H1 (cell line): Measurements from ENCODE around the gene UGT2B17. TPM values are rescaled to one million over a fixed set of nuclear protein-coding genes. Genes with fewer than 3 reads are reported as not detected.

ENCODE experiments used
- CTCF ChIA-PET: fragments of 300-600 bp; sonication (Branson Sonifier 250); formaldehyde crosslinking; loops from one replicate; lab custom pipeline; 2021; ENCODE audit not compliant: partially characterized antibody; lab: Charles Lee
- POLR2A ChIA-PET: fragments of 300-600 bp; sonication (Branson Sonifier 250); formaldehyde crosslinking; loops from one replicate; lab custom pipeline; 2021; ENCODE audit warnings: inconsistent platforms; ENCODE audit not compliant: partially characterized antibody; lab: Charles Lee
- DNase-seq, 2 experiments: peaks; one replicate each; pipeline versions ENCODE4 v3.0.0 to v3.0.0-alpha.2; 2010 to 2022; ENCODE audit warnings: low spot score in 2 of 2, low read depth in 1 of 2, mixed read lengths in 1 of 2
- FAIRE-seq: peaks from 2 replicates; lab custom pipeline; 2011; peaks lifted over from hg19 to GRCh38; lab: Jason Lieb, UNC
- H2AFZ ChIP-seq: 2 replicates; pipeline ENCODE4 v1.8.1; 2012; ENCODE audit warnings: low read length, inconsistent platforms
- H2AK5ac ChIP-seq: 2 replicates; pipeline ENCODE4 v1.6.1; 2013; ENCODE audit warnings: low read depth, low read length
- H2BK120ac ChIP-seq: replicated peaks from 2 replicates; pipeline ENCODE3; 2013; ENCODE audit warnings: low read depth, low read length, inconsistent platforms
- H2BK12ac ChIP-seq: 2 replicates; pipeline ENCODE4 v1.6.1; 2013; ENCODE audit warnings: low read depth, low read length
- H2BK15ac ChIP-seq: 2 replicates; pipeline ENCODE4 v1.6.1; 2013; ENCODE audit warnings: low read length
- H2BK20ac ChIP-seq: 2 replicates; pipeline ENCODE4 v1.6.1; 2013; ENCODE audit warnings: low read length
- H2BK5ac ChIP-seq: 2 replicates; pipeline ENCODE4 v1.6.1; 2013; ENCODE audit warnings: low read depth, low read length
- H3K14ac ChIP-seq: 2 replicates; pipeline ENCODE4 v1.6.1; 2013; ENCODE audit warnings: inconsistent platforms; ENCODE audit not compliant: insufficient read length
- H3K18ac ChIP-seq: 2 replicates; pipeline ENCODE4 v1.6.1; 2013; ENCODE audit warnings: low read length; ENCODE audit errors: extremely low read depth
- H3K23ac ChIP-seq: 2 replicates; pipeline ENCODE4 v1.6.1; 2013; ENCODE audit warnings: inconsistent platforms; ENCODE audit not compliant: insufficient read length
- H3K23me2 ChIP-seq: 2 replicates; pipeline ENCODE4 v1.6.1; 2013; ENCODE audit warnings: low read depth, low read length
- H3K27ac ChIP-seq: 2 replicates; pipeline ENCODE4 v1.6.1; 2011; ENCODE audit warnings: low read depth, low read length, inconsistent platforms
- H3K27me3 ChIP-seq, 4 experiments: replicated peaks in 1 of 4; 1 replicate in 1 of 4; 2 replicates in 3 of 4; pipeline versions ENCODE4 v1.6.1 to v1.8.1; 2011 to 2013; ENCODE audit warnings: low read length in 3 of 4, mild to moderate bottlenecking in 3 of 4, inconsistent platforms in 2 of 4, mixed read lengths in 2 of 4, moderate library complexity in 1 of 4; ENCODE audit not compliant: control insufficient read depth in 3 of 4, insufficient read depth in 3 of 4; ENCODE audit errors: extremely low read depth in 1 of 4
- H3K36me3 ChIP-seq, 4 experiments: 2 replicates each; pipeline versions ENCODE4 v1.6.1 to v1.8.1; 2011 to 2013; ENCODE audit warnings: mild to moderate bottlenecking in 4 of 4, low read length in 3 of 4, moderate library complexity in 2 of 4, control low read depth in 1 of 4, inconsistent platforms in 1 of 4; ENCODE audit not compliant: insufficient read depth in 4 of 4, control insufficient read depth in 2 of 4
- H3K4ac ChIP-seq: replicated peaks from 2 replicates; pipeline ENCODE3; 2013; ENCODE audit warnings: low read length, low read depth, mixed read lengths, inconsistent platforms; ENCODE audit not compliant: insufficient read length
- H3K4me1 ChIP-seq, 4 experiments: replicated peaks in 1 of 4; 1 replicate in 1 of 4; 2 replicates in 3 of 4; pipeline versions ENCODE4 v1.6.1 to v1.8.1; 2011 to 2013; ENCODE audit warnings: low read length in 3 of 4, inconsistent platforms in 2 of 4, mixed read lengths in 1 of 4; ENCODE audit not compliant: insufficient read depth in 4 of 4, control insufficient read depth in 3 of 4
- H3K4me2 ChIP-seq, 2 experiments: 2 replicates each; pipeline versions ENCODE4 v1.6.1 to v1.8.1; 2011 to 2013; ENCODE audit warnings: low read depth in 2 of 2, low read length in 2 of 2, control low read depth in 1 of 2, inconsistent platforms in 1 of 2, mild to moderate bottlenecking in 1 of 2; ENCODE audit not compliant: insufficient read depth in 1 of 2
- H3K4me3 ChIP-seq, 4 experiments: fragments of 200-600, 300-600 bp in 1 of 4; sonication (generic), shearing (Covaris generic), sonication (Bioruptor Twin) in 1 of 4; 2 replicates each; pipeline versions ENCODE4 v1.5.1 to v1.8.1; 2011 to 2016; ENCODE audit warnings: low read length in 4 of 4, low read depth in 3 of 4, control low read depth in 2 of 4, inconsistent platforms in 2 of 4, mild to moderate bottlenecking in 2 of 4, mixed read lengths in 1 of 4, moderate library complexity in 1 of 4; ENCODE audit not compliant: insufficient read depth in 2 of 4; ENCODE audit errors: extremely low read depth in 1 of 4
- H3K56ac ChIP-seq: replicated peaks from 2 replicates; pipeline ENCODE3; 2013; ENCODE audit warnings: low read depth, mild to moderate bottlenecking, mixed read lengths, low read length, inconsistent platforms; ENCODE audit not compliant: insufficient read length
- H3K79me1 ChIP-seq: 2 replicates; pipeline ENCODE4 v1.6.1; 2013; ENCODE audit warnings: low read depth, low read length, control low read depth
- H3K79me2 ChIP-seq, 2 experiments: 2 replicates each; pipeline versions ENCODE4 v1.6.1 to v1.8.1; 2012 to 2013; ENCODE audit warnings: low read length in 2 of 2, mild to moderate bottlenecking in 2 of 2, inconsistent platforms in 1 of 2; ENCODE audit not compliant: insufficient read depth in 2 of 2, control insufficient read depth in 1 of 2
- H3K9ac ChIP-seq, 4 experiments: replicated peaks in 1 of 4; 1 replicate in 1 of 4; 2 replicates in 3 of 4; pipeline versions ENCODE4 v1.6.1 to v1.8.1; 2011 to 2013; ENCODE audit warnings: low read depth in 3 of 4, low read length in 3 of 4, control low read depth in 2 of 4, mild to moderate bottlenecking in 2 of 4, moderate library complexity in 2 of 4, inconsistent platforms in 1 of 4; ENCODE audit errors: extremely low read depth in 1 of 4
- H3K9me3 ChIP-seq, 2 experiments: 2 replicates each; pipeline versions ENCODE4 v1.6.1 to v1.8.1; 2012 to 2013; ENCODE audit warnings: mild to moderate bottlenecking in 2 of 2, moderate library complexity in 2 of 2, control low read depth in 1 of 2, inconsistent platforms in 1 of 2, low read depth in 1 of 2, low read length in 1 of 2, mixed read lengths in 1 of 2; ENCODE audit not compliant: insufficient read depth in 2 of 2
- H4K20me1 ChIP-seq, 2 experiments: replicated peaks in 1 of 2; 2 replicates each; pipeline versions ENCODE3 to v1.8.1; 2011 to 2013; ENCODE audit warnings: inconsistent platforms in 2 of 2, low read length in 2 of 2, mild to moderate bottlenecking in 1 of 2; ENCODE audit not compliant: insufficient read depth in 2 of 2, control insufficient read depth in 1 of 2
- H4K5ac ChIP-seq: 2 replicates; pipeline ENCODE4 v1.6.1; 2013; ENCODE audit warnings: low read length, low read depth, mixed read lengths, inconsistent platforms; ENCODE audit not compliant: insufficient read length
- H4K8ac ChIP-seq: 2 replicates; pipeline ENCODE4 v1.8.0; 2013; ENCODE audit warnings: mild to moderate bottlenecking, moderate library complexity, low read length, inconsistent platforms; ENCODE audit not compliant: insufficient read depth; ENCODE audit errors: extremely low read depth
- H4K91ac ChIP-seq: replicated peaks from 2 replicates; pipeline ENCODE3; 2013; ENCODE audit warnings: low read length, mixed read lengths, inconsistent platforms; ENCODE audit not compliant: insufficient read length
- BRCA1 ChIP-seq: IDR thresholded peaks from 2 replicates; pipeline ENCODE4 v1.6.1; 2012; ENCODE audit warnings: low read depth, low read length, improper control_type of control experiment
- CHD2 ChIP-seq: IDR thresholded peaks from 2 replicates; pipeline ENCODE4 v1.6.1; 2012; ENCODE audit warnings: low read length, improper control_type of control experiment
- CREB1 ChIP-seq: IDR thresholded peaks from 2 replicates; pipeline ENCODE4 v1.6.1; 2012; ENCODE audit warnings: inconsistent platforms
- EP300 ChIP-seq, 2 experiments: IDR thresholded peaks; 1 replicate in 1 of 2; 2 replicates in 1 of 2; pipeline ENCODE4 v1.6.1; 2011 to 2012; ENCODE audit warnings: low read depth in 2 of 2, low read length in 2 of 2, mild to moderate bottlenecking in 2 of 2, borderline replicate concordance in 1 of 2, inconsistent platforms in 1 of 2, moderate library complexity in 1 of 2
- GABPA ChIP-seq: IDR thresholded peaks from 2 replicates; pipeline ENCODE4 v1.6.1; 2011; ENCODE audit warnings: mild to moderate bottlenecking, low read length, moderate library complexity, borderline replicate concordance; ENCODE audit not compliant: insufficient read depth
- GTF2F1 ChIP-seq: IDR thresholded peaks from 2 replicates; pipeline ENCODE4 v1.6.1; 2012; ENCODE audit warnings: low read depth, low read length, improper control_type of control experiment, borderline replicate concordance
- MAFK ChIP-seq: IDR thresholded peaks from 2 replicates; pipeline ENCODE4 v1.6.1; 2012; ENCODE audit warnings: low read depth, mild to moderate bottlenecking, improper control_type of control experiment, low read length
- NRF1 ChIP-seq: IDR thresholded peaks from 2 replicates; pipeline ENCODE4 v1.6.1; 2011; ENCODE audit warnings: mild to moderate bottlenecking, low read depth, low read length, improper control_type of control experiment
- SIN3A ChIP-seq, 2 experiments: IDR thresholded peaks in 1 of 2; conservative IDR thresholded peaks in 1 of 2; 2 replicates each; pipeline ENCODE4 v1.6.1; 2011 to 2012; ENCODE audit warnings: low read length in 2 of 2, improper control_type of control experiment in 1 of 2, low read depth in 1 of 2, mild to moderate bottlenecking in 1 of 2
- TAF7 ChIP-seq: optimal IDR thresholded peaks from 2 replicates; pipeline ENCODE3; 2011; ENCODE audit warnings: low read depth, mild to moderate bottlenecking, inconsistent platforms, low read length, moderate library complexity, borderline replicate concordance
- TEAD4 ChIP-seq: IDR thresholded peaks from 2 replicates; pipeline ENCODE4 v1.6.1; 2012; ENCODE audit warnings: low read depth, low read length, inconsistent platforms, mixed read lengths
- WGBS, 2 experiments: shearing (Covaris generic) in 1 of 2; methylation state at CpG; one replicate each; pipeline versions ENCODE4 v1.1.6 to v1.1.7; 2013 to 2015; ENCODE audit warnings: low lambda C conversion rate in 2 of 2, mixed read lengths in 2 of 2, inconsistent platforms in 1 of 2, low coverage in 1 of 2, missing lambda C conversion rate in 1 of 2; ENCODE audit not compliant: insufficient replicate concordance in 2 of 2, insufficient coverage in 1 of 2, insufficient read length in 1 of 2; ENCODE audit errors: extremely low coverage in 1 of 2, missing lambda C conversion rate in 1 of 2; 5-methylcytosine and 5-hydroxymethylcytosine counted together
- polyA plus RNA-seq, 7 experiments: library from polyadenylated mRNA; depleted of rRNA in 3 of 7; stranded (reverse) in 5 of 7; unstranded in 2 of 7; fragments of >200 nt in 5 of 7; fragments of 200-250 nt in 2 of 7; gene quantifications; 1 replicate in 5 of 7; 2 replicates in 1 of 7; 4 replicates in 1 of 7; pipeline versions ENCODE4 v1.2.1 to v1.2.3, GENCODE V29; 2011 to 2013; ENCODE audit warnings: missing spikeins in 2 of 7, mixed read lengths in 2 of 7
- total RNA-seq: library from RNA; stranded (reverse); fragmentation: NEBNext Ultra II Directional; extraction: Animal tissue kit (Norgen Biotek cat#: 25700); gene quantifications from 2 replicates; pipeline ENCODE4 v1.2.1, GENCODE V29; 2021

UGT2B17 gene
- total and polyA plus RNA-seq, 2 of the 8 experiments (the other 6 are each of a cell fraction or from before 2014, with no cell fraction given): not detected

DNA sequence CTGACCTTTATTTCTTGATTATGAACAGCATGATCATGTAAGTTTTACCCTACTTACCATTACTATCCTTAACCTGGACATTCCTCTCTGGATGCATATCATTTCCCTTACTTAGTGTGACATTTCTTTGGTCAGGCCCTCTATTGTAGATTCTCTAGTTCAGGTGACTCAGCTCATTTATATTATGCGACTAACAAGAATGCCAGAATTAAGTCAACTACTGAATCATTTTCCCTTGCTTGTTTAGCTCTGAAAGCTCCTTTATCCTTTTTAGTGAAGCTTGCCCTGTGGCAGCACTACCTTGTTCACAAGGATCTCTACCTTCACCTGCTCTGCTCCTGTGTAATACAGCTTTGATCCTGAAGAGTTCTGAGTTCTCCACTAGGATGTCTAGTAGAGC lies 15.1 kb upstream of the UGT2B17 start:
- ChIA-PET POLR2A (no interaction called here), CTCF (no interaction called here)
- WGBS, 2 experiments: 92% methylated on average over 1 of the region's 1 CpG; no CpG with 5 or more reads in 1 of the 2 experiments
- Histone ChIP-seq H2BK12ac (no peak overlapping the region), H3K27me3 (no peaks in the 10 kb centered on the region), H2BK15ac (no peak overlapping the region), H3K9ac (no peak overlapping the region), H3K23ac (no peak overlapping the region), H2BK5ac (no peak overlapping the region), H3K4me3 (no peak overlapping the region), H3K4ac (no peak overlapping the region), H2AFZ (no peak overlapping the region), H3K4me1 (no peaks in the 10 kb centered on the region), H3K56ac (no peak overlapping the region), H3K36me3 (no peaks in the 10 kb centered on the region), H2BK120ac (no peak overlapping the region), H3K4me2 (no peak overlapping the region), H4K8ac (no peak overlapping the region), H3K23me2 (no peaks in the 10 kb centered on the region), H4K20me1 (no peaks in the 10 kb centered on the region), H3K79me2 (no peaks in the 10 kb centered on the region), H3K9me3 (no peaks in the 10 kb centered on the region), H3K27ac (no peak overlapping the region), H3K14ac (no peak overlapping the region), H3K79me1 (no peaks in the 10 kb centered on the region), H2BK20ac (no peak overlapping the region), H4K5ac (no peak overlapping the region), H3K18ac (no peak overlapping the region), H4K91ac (no peak overlapping the region), H2AK5ac (no peak overlapping the region)
- DNase-seq (no peak), FAIRE-seq (no peak)
- TF ChIP-seq TEAD4: no peak
- no peak for TF ChIP-seq MAFK
- no peak for TF ChIP-seq CHD2
- TF ChIP-seq CREB1: no peak
- TF ChIP-seq SIN3A (conservative IDR thresholded peaks at IDR 0.05 in 1 of 2, IDR thresholded peaks at IDR 0.05 in 1 of 2; ENCODE audit: low read depth in 1 of 2, low read length in 2 of 2): no peak
- TF ChIP-seq EP300 (IDR thresholded peaks at IDR 0.05; ENCODE audit: borderline replicate concordance in 1 of 2, low read depth in 2 of 2, low read length in 2 of 2): no peak
- no peak for TF ChIP-seq GTF2F1
- TF ChIP-seq TAF7: no peak
- TF ChIP-seq GABPA: no peak
- no peak for TF ChIP-seq NRF1
- no peak for TF ChIP-seq BRCA1
